WTC11 (cell line): ENCODE data around the gene DTHD1.

Experiments used
- ATF3 ChIP-seq: sonication (generic); formaldehyde crosslinking; conservative IDR thresholded peaks from 2 replicates; pipeline ENCODE4 v1.8.1; 2022; ENCODE audit warnings: mild to moderate bottlenecking, missing genetic modification reagents
- GABPB1 ChIP-seq: sonication (generic); formaldehyde crosslinking; IDR thresholded peaks from 2 replicates; pipeline ENCODE4 v1.8.1; 2023; ENCODE audit warnings: mild to moderate bottlenecking, missing genetic modification reagents
- TF ChIP-seq, protein P1 (sequence below): fragments of 200-600 bp; IDR thresholded peaks from 2 replicates; pipeline ENCODE4 v1.8.0; 2022; ENCODE audit warnings: antibody characterized with exemption
- TF ChIP-seq, protein P2 (sequence below): sonication (generic); formaldehyde crosslinking; IDR thresholded peaks from 2 replicates; pipeline ENCODE4 v1.8.1; 2022; ENCODE audit warnings: low read depth, mild to moderate bottlenecking, moderate library complexity, missing genetic modification reagents, borderline replicate concordance

DNA sequence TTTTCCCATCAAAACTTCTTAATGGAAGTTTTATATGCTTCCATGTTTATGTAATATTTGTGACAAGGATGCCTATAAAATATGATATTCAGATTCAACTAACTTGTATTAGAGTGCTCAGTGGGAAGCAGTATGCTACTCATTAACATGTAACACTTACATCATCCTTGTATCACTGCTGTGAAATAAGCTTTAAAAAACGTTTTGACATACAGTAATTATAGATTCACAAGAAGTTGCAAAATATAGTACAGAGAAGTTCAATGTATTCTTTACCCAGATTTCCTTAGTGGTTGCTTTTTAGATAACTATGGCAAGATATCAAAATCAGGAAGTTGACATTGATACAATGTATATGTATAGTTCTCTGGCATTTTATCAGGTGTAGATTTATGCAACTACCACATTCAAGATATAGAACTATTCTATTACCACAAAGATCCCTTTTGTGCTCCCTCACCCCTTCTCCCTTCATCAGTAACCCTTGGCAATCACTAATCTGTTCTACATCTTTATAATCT, 56.3 kb downstream of the DTHD1 start:
- TF ChIP-seq GABPB1 (CRISPR knock-in tag) (no peak), ATF3 (CRISPR knock-in tag) (no peak)
- TF ChIP-seq, protein P1, sequence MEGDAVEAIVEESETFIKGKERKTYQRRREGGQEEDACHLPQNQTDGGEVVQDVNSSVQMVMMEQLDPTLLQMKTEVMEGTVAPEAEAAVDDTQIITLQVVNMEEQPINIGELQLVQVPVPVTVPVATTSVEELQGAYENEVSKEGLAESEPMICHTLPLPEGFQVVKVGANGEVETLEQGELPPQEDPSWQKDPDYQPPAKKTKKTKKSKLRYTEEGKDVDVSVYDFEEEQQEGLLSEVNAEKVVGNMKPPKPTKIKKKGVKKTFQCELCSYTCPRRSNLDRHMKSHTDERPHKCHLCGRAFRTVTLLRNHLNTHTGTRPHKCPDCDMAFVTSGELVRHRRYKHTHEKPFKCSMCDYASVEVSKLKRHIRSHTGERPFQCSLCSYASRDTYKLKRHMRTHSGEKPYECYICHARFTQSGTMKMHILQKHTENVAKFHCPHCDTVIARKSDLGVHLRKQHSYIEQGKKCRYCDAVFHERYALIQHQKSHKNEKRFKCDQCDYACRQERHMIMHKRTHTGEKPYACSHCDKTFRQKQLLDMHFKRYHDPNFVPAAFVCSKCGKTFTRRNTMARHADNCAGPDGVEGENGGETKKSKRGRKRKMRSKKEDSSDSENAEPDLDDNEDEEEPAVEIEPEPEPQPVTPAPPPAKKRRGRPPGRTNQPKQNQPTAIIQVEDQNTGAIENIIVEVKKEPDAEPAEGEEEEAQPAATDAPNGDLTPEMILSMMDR: no peak
- TF ChIP-seq, protein P2, sequence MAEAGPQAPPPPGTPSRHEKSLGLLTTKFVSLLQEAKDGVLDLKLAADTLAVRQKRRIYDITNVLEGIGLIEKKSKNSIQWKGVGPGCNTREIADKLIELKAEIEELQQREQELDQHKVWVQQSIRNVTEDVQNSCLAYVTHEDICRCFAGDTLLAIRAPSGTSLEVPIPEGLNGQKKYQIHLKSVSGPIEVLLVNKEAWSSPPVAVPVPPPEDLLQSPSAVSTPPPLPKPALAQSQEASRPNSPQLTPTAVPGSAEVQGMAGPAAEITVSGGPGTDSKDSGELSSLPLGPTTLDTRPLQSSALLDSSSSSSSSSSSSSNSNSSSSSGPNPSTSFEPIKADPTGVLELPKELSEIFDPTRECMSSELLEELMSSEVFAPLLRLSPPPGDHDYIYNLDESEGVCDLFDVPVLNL (CRISPR knock-in tag): no peak
